Stimulated activated CD4-positive, alpha-beta T cell treated with anti-CD3 and anti-CD28 coated beads, Interleukin-12 subunit alpha, Interleukin-12 subunit beta, amount 100 ng/mL, for 4 hours (primary cell): Measurements from ENCODE around the gene BCL2L12.

ENCODE experiments used
- DNase-seq: peaks from one replicate; pipeline ENCODE4 v3.0.0-alpha.2; 2020

BCL2L12 gene

DNA sequence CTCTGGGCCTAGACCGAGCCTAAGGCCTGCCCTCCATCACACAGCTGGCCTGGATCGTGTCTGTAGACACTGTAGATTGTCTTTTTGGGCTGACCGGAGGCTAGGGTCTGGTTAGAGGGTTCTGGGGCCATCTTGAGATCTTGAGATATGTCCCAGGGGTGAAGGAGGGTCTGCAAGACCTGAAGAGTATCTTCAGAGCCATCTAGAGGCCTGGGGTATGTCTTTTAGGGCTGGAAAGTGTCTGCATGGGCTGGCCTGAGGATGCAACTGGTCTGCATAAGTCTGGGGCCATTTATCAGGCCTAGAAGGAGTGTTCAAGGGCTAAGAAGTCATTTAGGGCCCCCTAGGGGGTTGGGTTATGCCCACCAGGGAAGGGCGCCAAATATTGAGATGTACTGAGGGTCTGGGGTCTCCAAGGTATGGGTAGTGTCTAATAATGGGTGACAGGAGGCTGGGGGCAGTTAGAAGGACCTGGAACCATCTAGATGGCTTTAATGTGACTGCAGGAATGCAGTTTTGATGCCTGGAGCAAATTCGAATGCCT is 23.2 kb upstream of the BCL2L12 start:
- DNase-seq = no peak

DNA sequence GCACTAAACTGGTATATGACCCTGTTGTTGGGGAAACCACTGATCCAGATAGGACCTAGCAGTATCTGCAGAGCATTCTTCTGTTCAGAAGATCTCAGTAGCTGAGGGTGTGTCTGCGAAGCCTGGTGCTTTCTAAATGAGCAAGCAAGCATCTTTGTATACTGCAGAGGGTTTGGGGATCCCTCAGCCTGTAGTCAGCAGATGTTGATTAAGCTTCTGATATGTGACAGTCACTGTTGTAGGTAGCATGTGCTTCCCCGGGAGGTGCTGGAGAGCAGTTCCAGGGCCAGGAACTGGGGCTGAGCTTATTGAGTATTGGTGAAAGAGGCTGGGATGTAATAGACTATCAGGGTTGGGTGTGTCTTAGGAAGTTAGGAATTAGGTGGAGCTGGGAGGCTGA is 22.3 kb upstream of the BCL2L12 start:
- no peak for DNase-seq

DNA sequence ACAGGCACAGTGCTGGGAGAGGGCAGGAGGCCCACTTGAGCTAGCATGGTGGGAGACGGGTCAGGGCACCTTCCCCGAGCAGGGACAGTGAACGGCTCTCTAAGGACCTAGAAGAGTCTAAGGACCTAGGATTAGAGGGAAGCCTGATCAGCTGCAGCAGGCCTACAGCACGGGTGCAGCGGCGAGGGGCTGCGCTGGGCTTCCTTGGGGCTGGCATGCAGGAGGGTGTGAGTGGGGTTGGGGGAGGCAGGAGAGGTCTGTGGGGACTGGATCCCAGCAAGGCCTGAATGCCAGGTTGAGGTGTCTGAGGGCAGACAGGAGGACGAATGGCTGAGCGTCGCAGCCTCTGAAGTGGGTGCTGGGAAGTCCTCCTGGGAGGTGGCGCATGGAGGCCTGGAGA is 20.1 kb upstream of the BCL2L12 start:
- DNase-seq = no peak

DNA sequence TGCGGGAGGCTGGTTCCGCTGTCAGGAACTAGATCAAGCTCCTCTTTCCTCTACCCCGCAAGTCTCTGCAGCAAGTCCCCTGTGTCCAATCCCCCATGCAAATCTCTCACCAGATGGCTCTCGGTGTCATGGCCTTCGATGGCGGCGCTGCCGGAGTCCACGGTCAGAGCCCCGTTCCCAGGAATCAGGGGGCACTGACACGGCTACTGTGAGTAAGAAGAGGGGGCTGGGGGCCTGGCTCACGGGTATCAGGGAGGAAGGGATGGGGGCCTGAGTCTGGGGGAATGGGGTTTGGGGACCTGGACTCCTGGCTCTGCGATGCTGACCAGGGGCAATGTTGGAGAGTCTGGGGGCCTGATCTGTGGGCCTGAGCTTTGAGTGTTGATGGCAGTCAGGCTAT is 19.7 kb upstream of the BCL2L12 start:
- DNase-seq = no peak

DNA sequence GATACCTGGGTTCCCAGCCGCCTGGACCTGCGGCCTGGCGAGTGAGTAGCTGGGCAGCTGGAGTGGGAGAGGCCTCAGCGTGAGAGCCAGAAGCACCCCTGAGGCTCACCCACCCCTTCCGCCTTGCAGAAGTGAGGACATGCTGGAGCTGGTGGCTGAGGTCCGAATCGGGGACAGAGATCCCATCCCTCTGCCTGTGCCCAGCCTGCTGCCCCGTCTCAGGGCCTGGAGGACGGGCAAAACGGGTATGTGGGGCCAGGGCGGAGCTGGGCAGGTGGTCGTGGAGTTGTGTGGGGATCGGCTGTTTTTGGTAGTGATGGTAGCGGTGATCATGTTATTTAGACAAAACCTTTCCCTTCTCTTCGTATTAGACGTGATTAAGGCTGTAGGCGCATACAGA is 19.1 kb upstream of the BCL2L12 start:
- DNase-seq = no peak

DNA sequence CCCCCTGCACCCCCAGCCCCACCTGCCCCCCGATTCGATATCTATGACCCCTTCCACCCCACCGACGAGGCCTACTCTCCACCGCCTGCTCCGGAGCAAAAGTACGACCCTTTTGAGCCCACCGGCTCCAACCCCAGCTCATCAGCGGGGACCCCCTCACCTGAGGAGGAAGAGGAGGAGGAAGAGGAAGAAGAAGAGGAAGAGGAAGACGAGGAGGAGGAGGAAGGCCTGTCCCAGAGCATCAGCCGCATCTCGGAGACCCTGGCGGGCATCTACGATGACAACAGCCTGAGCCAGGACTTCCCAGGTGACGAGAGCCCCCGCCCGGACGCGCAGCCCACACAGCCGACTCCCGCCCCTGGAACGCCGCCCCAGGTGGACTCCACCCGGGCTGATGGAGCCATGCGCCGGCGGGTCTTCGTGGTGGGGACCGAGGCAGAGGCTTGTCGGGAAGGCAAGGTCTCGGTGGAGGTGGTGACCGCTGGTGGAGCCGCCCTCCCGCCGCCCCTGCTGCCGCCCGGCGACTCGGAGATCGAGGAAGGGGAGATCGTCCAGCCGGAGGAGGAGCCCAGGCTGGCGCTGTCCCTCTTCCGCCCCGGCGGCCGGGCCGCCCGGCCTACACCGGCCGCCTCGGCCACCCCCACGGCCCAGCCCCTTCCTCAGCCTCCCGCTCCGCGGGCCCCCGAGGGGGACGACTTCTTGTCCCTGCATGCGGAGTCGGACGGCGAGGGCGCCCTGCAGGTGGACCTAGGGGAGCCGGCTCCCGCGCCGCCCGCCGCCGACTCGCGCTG is 14.5 kb upstream of the BCL2L12 start:
- DNase-seq = no peak

DNA sequence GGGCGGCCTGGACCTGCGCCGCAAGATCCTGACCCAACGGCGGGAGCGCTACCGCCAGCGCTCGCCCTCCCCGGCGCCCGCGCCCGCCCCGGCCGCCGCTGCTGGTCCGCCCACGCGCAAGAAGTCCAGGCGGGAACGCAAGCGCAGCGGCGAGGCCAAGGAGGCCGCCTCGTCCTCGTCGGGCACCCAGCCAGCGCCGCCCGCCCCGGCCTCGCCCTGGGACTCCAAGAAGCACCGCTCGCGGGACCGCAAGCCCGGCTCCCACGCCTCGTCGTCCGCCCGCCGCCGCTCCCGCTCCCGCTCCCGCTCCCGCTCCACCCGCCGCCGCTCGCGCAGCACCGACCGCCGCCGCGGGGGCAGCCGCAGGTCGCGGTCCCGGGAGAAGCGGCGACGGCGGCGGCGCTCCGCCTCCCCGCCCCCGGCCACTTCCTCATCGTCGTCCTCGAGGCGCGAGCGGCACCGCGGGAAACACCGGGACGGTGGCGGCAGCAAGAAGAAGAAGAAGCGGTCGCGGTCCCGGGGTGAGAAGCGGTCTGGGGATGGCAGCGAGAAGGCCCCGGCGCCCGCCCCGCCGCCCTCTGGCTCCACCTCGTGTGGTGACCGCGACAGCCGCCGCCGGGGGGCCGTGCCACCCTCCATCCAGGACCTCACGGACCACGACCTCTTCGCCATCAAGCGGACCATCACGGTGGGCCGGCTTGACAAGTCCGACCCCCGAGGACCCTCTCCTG is 13.7 kb upstream of the BCL2L12 start:
- DNase-seq = no peak

DNA sequence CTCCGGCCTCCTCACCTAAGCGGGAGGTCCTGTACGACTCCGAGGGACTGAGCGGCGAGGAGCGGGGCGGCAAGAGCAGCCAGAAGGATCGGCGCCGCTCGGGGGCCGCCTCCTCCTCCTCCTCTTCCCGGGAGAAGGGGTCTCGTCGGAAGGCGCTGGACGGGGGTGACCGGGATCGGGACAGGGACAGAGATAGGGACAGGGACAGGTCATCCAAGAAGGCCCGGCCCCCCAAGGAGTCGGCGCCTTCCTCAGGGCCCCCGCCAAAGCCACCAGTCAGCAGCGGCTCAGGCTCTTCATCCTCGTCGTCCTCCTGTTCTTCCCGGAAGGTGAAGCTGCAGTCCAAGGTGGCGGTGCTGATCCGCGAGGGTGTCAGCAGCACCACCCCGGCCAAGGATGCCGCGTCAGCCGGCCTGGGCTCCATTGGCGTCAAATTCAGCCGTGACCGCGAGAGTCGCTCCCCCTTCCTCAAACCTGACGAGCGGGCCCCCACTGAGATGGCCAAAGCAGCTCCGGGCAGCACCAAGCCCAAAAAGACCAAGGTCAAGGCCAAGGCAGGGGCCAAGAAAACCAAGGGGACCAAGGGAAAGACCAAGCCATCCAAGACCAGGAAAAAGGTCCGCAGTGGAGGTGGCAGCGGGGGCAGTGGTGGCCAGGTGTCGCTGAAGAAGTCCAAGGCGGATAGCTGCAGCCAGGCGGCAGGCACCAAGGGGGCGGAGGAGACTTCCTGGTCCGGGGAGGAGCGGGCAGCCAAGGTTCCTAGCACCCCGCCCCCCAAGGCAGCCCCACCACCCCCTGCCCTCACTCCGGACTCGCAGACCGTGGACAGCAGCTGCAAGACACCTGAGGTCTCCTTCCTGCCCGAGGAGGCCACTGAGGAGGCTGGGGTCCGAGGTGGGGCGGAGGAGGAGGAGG is 12.9 kb upstream of the BCL2L12 start:
- DNase-seq = no peak

DNA sequence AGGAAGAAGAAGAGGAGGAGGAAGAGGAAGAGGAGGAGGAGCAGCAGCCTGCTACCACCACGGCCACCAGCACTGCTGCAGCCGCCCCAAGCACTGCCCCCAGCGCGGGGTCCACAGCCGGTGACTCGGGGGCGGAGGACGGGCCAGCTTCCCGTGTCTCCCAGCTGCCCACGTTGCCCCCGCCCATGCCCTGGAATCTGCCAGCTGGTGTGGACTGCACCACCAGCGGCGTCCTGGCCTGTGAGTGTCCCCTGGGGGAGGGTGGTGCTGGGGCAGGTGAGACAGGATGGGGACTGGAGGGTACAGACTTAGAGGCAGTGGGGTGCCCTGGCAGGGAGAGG is 12.3 kb upstream of the BCL2L12 start:
- DNase-seq = no peak

DNA sequence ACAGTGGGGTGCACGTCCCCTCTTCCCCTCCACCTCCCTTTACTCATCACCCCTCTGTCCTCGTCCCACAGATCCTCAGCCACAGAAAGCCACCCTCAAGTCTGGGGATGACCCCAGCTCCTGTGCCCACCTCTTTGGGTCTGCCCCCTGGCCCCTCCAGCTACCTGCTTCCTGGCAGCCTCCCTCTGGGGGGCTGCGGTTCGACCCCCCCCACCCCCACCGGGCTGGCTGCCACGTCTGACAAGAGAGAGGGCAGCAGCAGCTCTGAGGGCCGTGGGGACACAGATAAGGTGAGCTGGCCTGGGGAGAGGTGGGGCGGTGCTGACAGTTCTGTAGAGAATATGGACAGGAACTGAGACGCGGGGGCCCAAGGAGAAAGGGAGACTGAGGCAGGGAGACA is 11.2 kb upstream of the BCL2L12 start:
- no peak for DNase-seq

DNA sequence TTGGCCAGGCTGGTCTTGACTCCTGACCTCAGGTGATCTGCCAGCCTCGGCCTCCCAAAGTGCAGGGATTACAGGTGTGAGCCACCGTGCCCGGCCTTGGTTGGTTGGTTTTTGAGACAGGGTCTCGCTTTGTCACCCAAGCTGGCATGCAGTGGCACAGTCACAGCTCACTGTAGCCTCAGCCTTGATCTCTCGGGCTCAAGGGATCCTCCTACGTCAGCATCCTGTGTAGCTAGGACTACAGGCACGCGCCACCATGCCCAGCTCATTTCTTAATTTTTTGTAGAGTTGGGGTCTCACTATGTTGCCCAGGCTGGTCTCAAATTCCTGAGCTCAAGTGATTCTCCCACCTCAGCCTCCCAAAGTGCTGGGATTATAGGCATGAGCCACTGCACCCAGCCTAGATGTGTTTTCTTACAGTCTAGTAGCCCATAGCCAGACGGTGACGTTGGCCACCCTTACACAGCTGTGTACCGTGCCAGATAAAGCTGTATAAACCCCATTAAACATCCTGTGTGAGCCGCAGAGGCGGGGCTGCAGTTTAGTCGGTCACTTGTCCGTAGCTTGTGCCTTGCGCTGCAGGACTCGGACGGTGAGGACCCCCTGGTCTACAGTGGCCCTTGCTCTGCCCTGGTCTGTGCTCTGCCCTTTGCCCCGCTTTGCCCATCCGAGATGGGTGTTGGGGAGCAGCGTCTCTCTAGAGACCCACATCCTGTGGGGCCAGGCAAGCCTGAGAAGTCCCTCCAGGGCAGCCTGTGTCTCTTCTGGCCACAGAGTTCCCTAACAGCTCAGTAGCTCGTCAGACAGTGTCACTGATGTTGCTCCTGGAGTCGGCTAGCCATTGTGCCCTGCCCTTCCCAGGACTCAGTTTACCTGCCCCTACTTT is 9.9 kb upstream of the BCL2L12 start:
- no peak for DNase-seq

DNA sequence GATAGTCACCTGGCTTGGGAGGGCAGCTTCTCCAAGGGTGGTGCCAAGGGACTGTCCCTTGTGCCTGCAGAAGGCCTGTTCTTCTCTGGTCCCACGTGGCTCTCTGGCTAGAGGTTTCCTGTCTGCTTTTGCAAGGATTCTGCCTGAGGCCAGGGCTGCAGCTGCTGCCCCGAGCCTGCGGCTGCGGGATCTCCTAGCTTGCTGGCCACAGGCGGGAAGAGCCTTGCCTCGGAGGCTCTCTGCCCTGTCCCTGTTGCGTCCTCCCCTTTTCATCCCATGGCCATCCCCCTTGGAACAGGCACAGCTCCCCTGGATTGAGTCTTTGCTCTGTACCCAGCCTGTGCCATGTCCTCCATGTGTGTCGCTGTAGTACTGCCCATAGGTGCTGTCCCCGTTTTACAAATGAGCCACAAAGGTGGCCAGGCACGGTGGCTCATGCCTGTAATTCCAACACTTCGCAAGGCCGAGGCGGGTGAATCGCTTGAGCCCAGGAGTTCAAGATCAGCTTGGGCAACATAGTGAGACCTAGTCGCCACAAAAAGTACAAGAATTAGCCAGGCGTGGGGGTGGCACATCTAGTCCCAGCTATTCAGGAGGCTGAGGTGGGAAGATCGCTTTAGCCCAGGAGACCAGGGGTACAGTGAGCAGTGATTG is 9.2 kb upstream of the BCL2L12 start:
- DNase-seq = no peak

DNA sequence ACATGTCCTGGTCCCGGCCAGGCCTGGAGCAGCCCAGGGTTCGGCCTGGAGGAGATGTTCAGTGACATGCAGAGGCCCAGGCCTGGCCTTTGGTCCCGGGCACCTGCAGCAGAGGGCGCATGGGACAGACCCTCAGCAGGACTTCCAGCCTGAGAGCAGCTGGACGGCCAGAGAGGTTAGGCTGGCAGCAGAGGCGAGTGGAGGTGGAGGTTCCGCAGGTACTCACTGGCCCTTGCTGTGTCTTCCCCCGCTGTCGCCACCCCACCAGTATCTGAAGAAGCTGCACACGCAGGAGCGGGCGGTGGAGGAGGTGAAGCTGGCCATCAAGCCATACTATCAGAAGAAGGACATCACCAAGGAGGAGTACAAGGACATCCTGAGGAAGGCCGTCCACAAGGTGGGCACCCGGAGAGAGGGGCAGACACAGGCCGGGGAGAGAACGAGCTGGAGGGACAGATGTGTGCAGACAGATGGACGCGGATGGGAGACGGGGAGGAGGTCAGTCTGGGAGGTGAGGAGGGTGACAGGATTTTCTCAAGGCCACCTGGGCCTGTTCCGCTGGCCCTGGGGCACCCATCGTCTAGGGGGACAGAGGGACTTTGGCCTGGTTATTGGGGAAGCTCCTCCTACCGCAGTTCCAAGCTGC is 8.1 kb upstream of the BCL2L12 start:
- no peak for DNase-seq

DNA sequence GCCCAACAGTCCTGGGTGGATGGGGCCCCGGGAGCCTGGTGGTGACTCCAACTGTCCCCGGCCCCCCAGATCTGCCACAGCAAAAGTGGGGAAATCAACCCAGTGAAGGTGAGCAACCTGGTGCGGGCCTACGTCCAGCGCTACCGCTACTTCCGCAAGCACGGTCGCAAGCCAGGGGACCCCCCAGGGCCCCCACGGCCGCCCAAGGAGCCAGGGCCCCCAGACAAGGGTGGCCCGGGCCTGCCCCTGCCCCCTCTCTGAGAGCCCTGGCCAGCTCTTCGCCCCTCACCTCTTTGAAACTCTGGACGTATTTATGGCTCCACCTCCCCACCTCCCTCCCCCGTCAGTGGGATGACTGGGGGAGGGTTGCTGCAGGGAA is 7.6 kb upstream of the BCL2L12 start:
- no peak for DNase-seq

DNA sequence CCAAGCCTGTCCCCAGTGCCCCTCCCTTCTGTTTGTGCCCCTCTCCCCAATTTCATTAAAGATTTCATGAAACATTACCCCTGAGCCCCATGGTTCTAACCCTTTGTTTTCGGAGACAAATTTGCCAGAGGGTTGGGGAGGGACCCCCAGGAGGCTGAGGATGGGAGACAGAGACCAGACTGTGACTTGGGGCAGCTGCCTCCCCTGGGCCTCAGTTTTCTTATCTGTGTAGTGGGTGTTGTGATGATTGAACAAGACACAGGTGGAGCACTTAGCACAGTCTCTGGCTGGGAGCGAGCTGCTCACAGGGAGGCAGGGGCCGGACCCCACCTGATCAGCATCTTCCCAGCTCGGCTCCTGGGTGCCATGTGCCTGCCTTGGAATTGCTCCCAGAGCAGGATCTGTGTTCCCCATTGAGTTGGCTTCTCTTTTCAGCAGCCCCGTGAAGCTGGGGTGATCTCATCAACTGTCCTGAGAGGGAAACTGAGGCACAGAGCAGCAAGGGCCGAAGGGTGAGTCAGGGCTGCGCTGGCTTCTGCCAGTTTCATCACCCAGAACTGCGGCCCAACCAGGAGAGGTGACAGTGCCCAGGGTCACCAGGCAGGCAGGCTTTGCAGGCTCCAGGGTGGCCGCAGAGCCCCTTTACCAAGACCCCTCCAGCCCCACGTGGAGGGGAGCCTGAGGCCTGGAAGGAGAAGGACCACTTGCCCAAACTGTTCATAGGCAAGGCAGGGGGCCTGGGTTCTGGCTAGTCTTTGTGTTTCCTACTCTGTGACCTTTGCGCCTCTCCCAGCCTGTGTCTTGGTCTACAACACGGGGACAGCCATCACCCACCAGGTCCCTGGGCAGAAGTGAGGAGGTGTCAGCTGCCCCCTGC is 6.9 kb upstream of the BCL2L12 start:
- no peak for DNase-seq

DNA sequence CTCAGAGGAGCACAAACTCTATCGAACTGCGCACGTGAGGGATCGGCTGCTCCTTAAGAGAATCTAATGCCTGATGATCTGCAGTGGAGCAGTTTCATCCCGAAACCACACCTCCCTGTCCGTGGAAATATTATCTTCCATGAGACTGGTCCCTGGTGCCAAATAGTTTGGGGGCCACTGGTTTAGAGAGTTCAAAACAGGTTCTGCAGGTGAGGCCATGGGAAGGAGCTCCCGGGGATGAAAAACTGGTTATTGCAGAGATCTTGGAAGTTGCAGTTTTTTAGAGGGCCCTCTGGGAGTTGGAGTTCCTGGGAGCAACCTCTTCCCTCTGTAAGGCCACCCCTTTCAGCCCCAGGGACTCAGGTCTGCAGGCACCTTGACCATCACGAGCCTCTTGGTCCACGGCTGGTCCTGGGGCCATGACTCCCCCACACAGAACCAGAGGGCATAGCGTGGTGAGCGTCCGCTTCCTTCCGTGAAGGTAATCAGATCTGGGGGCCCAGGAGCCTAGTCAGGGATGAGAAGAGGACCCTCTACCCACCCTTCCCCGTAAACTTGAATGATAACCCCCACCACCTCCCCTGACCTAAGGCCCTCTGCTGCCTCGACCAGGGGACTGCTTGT is 5.3 kb upstream of the BCL2L12 start:
- no peak for DNase-seq

DNA sequence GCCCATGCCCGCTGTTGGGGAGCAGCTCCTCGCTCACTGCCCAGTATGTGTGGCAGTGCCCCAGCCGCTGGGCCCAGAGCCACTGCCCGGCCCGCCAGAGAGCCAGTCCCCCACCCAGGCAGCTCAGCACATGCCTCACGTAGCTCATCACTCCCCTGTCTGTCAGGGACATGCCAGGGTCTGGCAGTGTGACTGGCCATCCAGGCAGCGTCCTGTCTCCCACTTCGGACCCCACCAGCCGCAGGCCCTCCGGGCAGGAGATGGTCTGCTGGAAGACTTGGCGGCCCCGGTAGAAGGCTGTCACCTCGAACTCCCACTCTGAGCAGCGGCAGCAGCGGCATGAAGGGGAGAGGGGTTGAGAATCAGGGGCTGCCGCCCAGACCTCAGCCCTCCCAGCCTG is 3.7 kb upstream of the BCL2L12 start:
- no peak for DNase-seq

DNA sequence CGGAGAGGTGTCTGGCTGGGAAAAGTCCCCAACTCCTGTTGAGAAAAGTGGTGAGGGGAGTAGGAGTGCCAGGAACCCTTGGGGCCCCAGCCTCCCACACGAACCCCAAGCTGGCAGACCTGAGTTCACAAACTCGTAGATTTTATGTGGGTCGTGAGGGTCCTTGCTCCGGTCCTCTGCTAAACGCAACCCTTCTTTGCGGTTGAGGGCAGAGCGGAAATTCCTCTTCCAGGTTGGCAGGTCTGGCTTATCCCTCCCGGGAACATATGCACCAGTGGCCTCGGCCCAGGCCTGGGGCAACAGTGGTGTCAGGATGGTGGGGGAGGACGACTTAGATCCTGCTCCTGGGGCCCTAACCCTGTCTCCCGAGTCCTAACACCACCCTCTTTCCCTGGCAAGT is 2.5 kb upstream of the BCL2L12 start:
- DNase-seq = no peak

DNA sequence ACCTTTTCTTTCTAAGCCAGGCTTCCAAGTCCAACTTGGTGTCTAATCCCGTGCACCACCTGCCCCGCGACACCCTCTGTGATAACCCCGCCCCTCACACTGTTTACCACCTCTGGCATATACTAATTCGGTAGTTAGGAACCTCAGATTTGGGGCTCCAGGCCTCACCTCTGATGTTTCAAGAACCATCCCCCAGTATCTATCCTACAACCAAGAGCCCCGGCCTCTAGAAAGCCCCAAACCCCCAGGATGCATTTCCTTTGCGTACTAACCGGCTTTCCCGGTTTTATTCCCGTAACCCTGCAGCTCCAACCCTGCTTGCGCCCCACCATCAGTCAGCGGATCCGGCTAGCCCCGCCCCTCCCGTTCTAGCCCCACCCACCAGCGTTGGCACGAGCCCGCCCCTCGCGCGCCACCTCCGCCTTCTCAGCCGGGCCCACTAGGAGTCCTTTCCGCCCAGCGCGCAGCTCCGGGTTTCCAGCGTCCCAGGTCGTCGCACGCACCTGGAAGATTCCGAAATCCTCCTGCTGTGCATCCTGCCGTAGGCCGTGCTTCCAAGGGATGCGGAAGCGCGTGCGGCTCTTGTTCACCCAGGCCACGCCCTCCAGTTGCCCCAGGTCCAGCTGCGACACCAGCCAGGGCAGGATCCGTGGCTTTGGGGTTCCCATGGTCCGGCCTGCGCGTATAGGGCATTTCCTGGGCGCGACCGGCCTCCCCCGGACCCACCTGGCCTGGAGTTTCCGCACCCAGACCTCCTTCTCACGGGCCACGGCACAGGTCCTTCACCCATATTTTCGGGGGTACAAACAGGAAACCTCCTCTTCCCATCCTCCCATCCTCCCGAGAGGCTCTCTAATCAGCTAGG is 1.3 kb upstream of the BCL2L12 start:
- DNase-seq = peak; percentile 95
